Urinary bladder (tissue), 4 donors: ENCODE results near the gene C10orf105. TPM values are rescaled to one million over a fixed set of nuclear protein-coding genes. Genes with fewer than 3 reads are reported as not detected.
A peak's percentile ranks its signal among the peaks of the same experiment; 100 is the strongest.

ENCODE experiments used
- DNase-seq: peaks from one replicate; pipeline ENCODE4 v3.0.0-alpha.2; 2015; ENCODE audit errors: extremely low spot score
- H3K27ac ChIP-seq: one replicate; pipeline ENCODE4 v1.5.1; 2013; ENCODE audit warnings: low read depth, mild to moderate bottlenecking, moderate library complexity
- H3K36me3 ChIP-seq: one replicate; pipeline ENCODE4 v1.6.1; 2013; ENCODE audit warnings: mild to moderate bottlenecking, moderate library complexity; ENCODE audit not compliant: insufficient read depth
- H3K4me1 ChIP-seq: one replicate; pipeline ENCODE4 v1.6.1; 2013; ENCODE audit warnings: mild to moderate bottlenecking, moderate library complexity; ENCODE audit not compliant: insufficient read depth
- H3K4me3 ChIP-seq: one replicate; pipeline ENCODE4 v1.5.1; 2013; ENCODE audit warnings: low read depth, low read length
- WGBS: extraction: QIAGEN DNeasy Blood & Tissue Kit; methylation state at CpG from one replicate; pipeline ENCODE4 v1.1.7; 2013; 5-methylcytosine and 5-hydroxymethylcytosine counted together
- polyA plus RNA-seq: library from polyadenylated mRNA; stranded (reverse); fragments of 200-250 nt; gene quantifications from one replicate; pipeline ENCODE4 v1.2.3, GENCODE V29; 2013
- total RNA-seq: library from RNA; depleted of rRNA; stranded (reverse); fragments of >200 nt; gene quantifications from one replicate; pipeline ENCODE4 v1.2.3, GENCODE V29; 2014
- donor health status: healthy with polysubstance abuse.
- donor health status: healthy.

The C10orf105 gene
- total and polyA plus RNA-seq, 2 donors = 0.11 to 0.26 TPM

GRCh38 chr10:71755179-71755879 lies 35.8 kb upstream of the C10orf105 start:
- WGBS = 93% methylated on average over 16 of the region's 16 CpGs
- H3K4me3 ChIP-seq = no peak overlapping the region
- DNase-seq = no peak
- peak overlapping the region; percentile 24 for H3K27ac ChIP-seq
- no peaks in the 10 kb centered on the region for H3K36me3 ChIP-seq
- H3K4me1 ChIP-seq = peaks cover under 1% of the 10 kb centered on the region

- no peak for DNase-seq
- Histone ChIP-seq H3K4me1 (no peaks in the 10 kb centered on the region), H3K27ac (no peak overlapping the region), H3K36me3 (no peaks in the 10 kb centered on the region), H3K4me3 (no peak overlapping the region)
- WGBS = 92% methylated on average over 3 of the region's 3 CpGs
These were observed 35.0 kb upstream of the C10orf105 start for GRCh38 chr10:71754562-71754961.

GRCh38 chr10:71753960-71754505 lies 34.5 kb upstream of the C10orf105 start:
- DNase-seq = no peak
- WGBS = 61% methylated on average over 8 of the region's 8 CpGs
- H3K4me1 ChIP-seq = no peaks in the 10 kb centered on the region
- H3K36me3 ChIP-seq = no peaks in the 10 kb centered on the region
- H3K27ac ChIP-seq = no peak overlapping the region
- H3K4me3 ChIP-seq = no peak overlapping the region

GRCh38 chr10:71753091-71753959 lies 33.7 kb upstream of the C10orf105 start:
- Histone ChIP-seq H3K4me1 (no peaks in the 10 kb centered on the region), H3K4me3 (no peak overlapping the region), H3K36me3 (no peaks in the 10 kb centered on the region), H3K27ac (no peak overlapping the region)
- DNase-seq = no peak
- 77% methylated on average over 15 of the region's 15 CpGs for WGBS

GRCh38 chr10:71752391-71753090 lies 33.0 kb upstream of the C10orf105 start:
- no peak for DNase-seq
- no peaks in the 10 kb centered on the region for H3K36me3 ChIP-seq
- no peaks in the 10 kb centered on the region for H3K4me1 ChIP-seq
- H3K27ac ChIP-seq = no peak overlapping the region
- no peak overlapping the region for H3K4me3 ChIP-seq
- WGBS = 79% methylated on average over 8 of the region's 8 CpGs

GRCh38 chr10:71751515-71752224 lies 32.1 kb upstream of the C10orf105 start:
- Histone ChIP-seq H3K27ac (no peak overlapping the region), H3K4me3 (no peak overlapping the region), H3K36me3 (no peaks in the 10 kb centered on the region), H3K4me1 (peaks cover 2% of the 10 kb centered on the region)
- DNase-seq = no peak
- WGBS = 82% methylated on average over 14 of the region's 14 CpGs

GRCh38 chr10:71750986-71751385 lies 31.4 kb upstream of the C10orf105 start:
- Histone ChIP-seq H3K36me3 (no peaks in the 10 kb centered on the region), H3K4me3 (no peak overlapping the region), H3K4me1 (peaks cover 2% of the 10 kb centered on the region), H3K27ac (no peak overlapping the region)
- WGBS = 83% methylated on average over 5 of the region's 5 CpGs
- no peak for DNase-seq

GRCh38 chr10:71750124-71750841 lies 30.7 kb upstream of the C10orf105 start:
- no peaks in the 10 kb centered on the region for H3K36me3 ChIP-seq
- H3K27ac ChIP-seq = no peak overlapping the region
- no peak overlapping the region for H3K4me3 ChIP-seq
- WGBS = 87% methylated on average over 15 of the region's 15 CpGs
- H3K4me1 ChIP-seq = peaks cover 2% of the 10 kb centered on the region
- no peak for DNase-seq

- Histone ChIP-seq H3K27ac (peak overlapping the region; percentile 57), H3K4me3 (no peak overlapping the region), H3K36me3 (no peaks in the 10 kb centered on the region), H3K4me1 (peaks cover 2% of the 10 kb centered on the region)
- WGBS = 86% methylated on average over 4 of the region's 4 CpGs
- DNase-seq = no peak
These were observed 29.8 kb upstream of the C10orf105 start for GRCh38 chr10:71749396-71749795.

- no peak for DNase-seq
- Histone ChIP-seq H3K4me3 (no peak overlapping the region), H3K4me1 (peaks cover 2% of the 10 kb centered on the region)
These were observed 29.2 kb upstream of the C10orf105 start for GRCh38 chr10:71748671-71749191.

GRCh38 chr10:71747551-71748523 lies 28.3 kb upstream of the C10orf105 start:
- peaks cover 2% of the 10 kb centered on the region for H3K4me1 ChIP-seq
- DNase-seq = peak; percentile 45
- WGBS = 65% methylated on average over 14 of the region's 14 CpGs
- H3K36me3 ChIP-seq = no peaks in the 10 kb centered on the region
- H3K27ac ChIP-seq = peak overlapping the region; percentile 66
- no peak overlapping the region for H3K4me3 ChIP-seq

More at GRCh38 chr10:71748671-71749191, 29.2 kb upstream of the C10orf105 start:
- Histone ChIP-seq H3K27ac (no peak overlapping the region), H3K36me3 (no peaks in the 10 kb centered on the region)
- WGBS = 42% methylated on average over 15 of the region's 15 CpGs
